Lower leg skin (tissue), 3 donors: ENCODE data around the gene UNC13C.

Source experiments
- CTCF ChIP-seq, 3 donors: fragments of 450-650 bp; IDR thresholded peaks; one replicate each; pipeline ENCODE4 v1.5.1; 2016; ENCODE audit warnings: antibody characterized with exemption in 3 of 3, mild to moderate bottlenecking in 3 of 3, moderate library complexity in 2 of 3
- POLR2A ChIP-seq, 2 donors: fragments of 450-650 bp; IDR thresholded peaks; one replicate each; pipeline ENCODE4 v1.6.1; 2016 to 2017; ENCODE audit warnings: antibody characterized with exemption in 2 of 2, mild to moderate bottlenecking in 1 of 2, moderate library complexity in 1 of 2

DNA sequence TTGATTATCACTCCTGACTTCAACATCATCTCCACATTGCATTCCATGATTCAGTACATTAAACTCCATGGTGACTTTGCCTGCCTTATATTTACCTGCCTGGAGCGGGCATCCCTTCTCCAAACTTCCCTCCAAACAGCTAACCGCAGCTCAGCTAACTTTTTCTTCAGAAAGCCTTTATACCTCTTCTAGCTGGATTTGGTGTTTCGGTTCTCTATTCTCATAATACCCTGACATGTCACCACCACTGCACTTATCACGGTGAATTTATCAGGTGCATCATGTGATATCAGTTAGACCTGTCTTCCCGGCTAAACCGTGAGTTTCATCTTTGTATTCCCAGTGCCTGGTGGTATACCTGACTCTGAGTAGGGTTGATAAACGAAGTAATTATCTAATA is 367.6 kb downstream of the UNC13C start:
- TF ChIP-seq CTCF (IDR thresholded peaks at IDR 0.05) (no peak), POLR2A (IDR thresholded peaks at IDR 0.05) (no peak)
